Measurements from ENCODE around the gene PHETA1.

- TF ChIP-seq CTCF (IDR thresholded peaks at IDR 0.05; ENCODE audit: low read depth, low read length) = no peak
- no peak for TF ChIP-seq EZH2phosphoT487 (IDR thresholded peaks at IDR 0.05; ENCODE audit: low read depth)
Observed at GRCh38 chr12:111363578-111363977, 5.3 kb downstream of the PHETA1 start.
